HEK293 (cell line): ENCODE results near the gene MGAT4B.

Source experiments
- CTCF ChIA-PET: fragments of 350-600 bp; formaldehyde crosslinking; extraction: SDS; loops from one replicate; lab custom pipeline; 2021; ENCODE audit warnings: antibody characterized with exemption; lab: Yijun Ruan, JAX
- POLR2A ChIA-PET: fragments of 300-600 bp; formaldehyde crosslinking; extraction: SDS; loops from one replicate; lab custom pipeline; 2020; ENCODE audit warnings: antibody characterized with exemption, inconsistent platforms; lab: Yijun Ruan, JAX
- H3K27ac ChIP-seq: fragments of 200-500 bp; sonication (Bioruptor generic); 2 replicates; pipeline ENCODE4 v1.5.1; 2014; ENCODE audit warnings: low read depth, low read length, control low read depth, inconsistent platforms; ENCODE audit errors: extremely low read depth
- H3K36me3 ChIP-seq, 2 experiments: fragments of 200-500 bp in 1 of 2; sonication (Bioruptor generic) in 1 of 2; 1 replicate in 1 of 2; 2 replicates in 1 of 2; pipeline ENCODE4 v1.5.1; 2014 to 2017; ENCODE audit warnings: inconsistent platforms in 2 of 2, low read length in 2 of 2; ENCODE audit not compliant: control insufficient read depth in 2 of 2, insufficient read depth in 1 of 2
- H3K4me1 ChIP-seq: fragments of 200-500 bp; sonication (Bioruptor generic); 2 replicates; pipeline ENCODE4 v1.5.1; 2014; ENCODE audit warnings: mild to moderate bottlenecking, low read length, inconsistent platforms; ENCODE audit not compliant: control insufficient read depth, insufficient read depth
- H3K4me3 ChIP-seq: 2 replicates; pipeline ENCODE4 v1.5.1; 2011; ENCODE audit warnings: low read depth, mild to moderate bottlenecking, control low read depth, low read length, moderate library complexity
- H3K9me3 ChIP-seq: fragments of 200-500 bp; sonication (Bioruptor generic); 2 replicates; pipeline ENCODE4 v1.5.1; 2014; ENCODE audit warnings: low read depth, low read length, inconsistent platforms; ENCODE audit not compliant: control insufficient read depth, insufficient read depth
- KLF8 ChIP-seq: fragments of 450-650 bp; formaldehyde crosslinking; IDR thresholded peaks from 2 replicates; pipeline ENCODE4 v1.5.1; 2016; ENCODE audit warnings: missing biosample characterization, missing genetic modification characterization
- MEIS1 ChIP-seq: sonication (generic); formaldehyde crosslinking; IDR thresholded peaks from 2 replicates; pipeline ENCODE4 v1.8.1; 2022; ENCODE audit warnings: missing genetic modification reagents, mild to moderate bottlenecking, borderline replicate concordance
- OVOL3 ChIP-seq: fragments of 450-650 bp; formaldehyde crosslinking; IDR thresholded peaks from 2 replicates; pipeline ENCODE4 v1.5.1; 2016; ENCODE audit warnings: missing biosample characterization, missing genetic modification characterization
- PRDM2 ChIP-seq: fragments of 450-650 bp; formaldehyde crosslinking; IDR thresholded peaks from 2 replicates; pipeline ENCODE4 v1.5.1; 2016; ENCODE audit warnings: missing biosample characterization, missing genetic modification characterization, borderline replicate concordance
- TCF7L2 ChIP-seq: IDR thresholded peaks from 2 replicates; pipeline ENCODE4 v1.6.1; 2011; ENCODE audit warnings: low read depth, mild to moderate bottlenecking, inconsistent platforms, low read length, moderate library complexity, borderline replicate concordance
- ZBTB17 ChIP-seq: fragments of 450-650 bp; formaldehyde crosslinking; IDR thresholded peaks from 2 replicates; pipeline ENCODE4 v1.5.1; 2016; ENCODE audit warnings: missing biosample characterization, missing genetic modification characterization
- ZBTB49 ChIP-seq: fragments of 450-650 bp; formaldehyde crosslinking; IDR thresholded peaks from 2 replicates; pipeline ENCODE4 v1.5.1; 2016; ENCODE audit warnings: missing biosample characterization, missing genetic modification characterization, low read depth
- ZNF18 ChIP-seq: fragments of 450-650 bp; formaldehyde crosslinking; IDR thresholded peaks from 2 replicates; pipeline ENCODE4 v1.5.1; 2016; ENCODE audit warnings: missing biosample characterization, missing genetic modification characterization
- ZNF214 ChIP-seq: fragments of 450-650 bp; formaldehyde crosslinking; IDR thresholded peaks from 2 replicates; pipeline ENCODE4 v1.5.1; 2017; ENCODE audit warnings: missing biosample characterization, mild to moderate bottlenecking, missing genetic modification characterization, borderline replicate concordance
- ZNF292 ChIP-seq: fragments of 450-650 bp; formaldehyde crosslinking; IDR thresholded peaks from 2 replicates; pipeline ENCODE4 v1.5.1; 2016; ENCODE audit warnings: low read depth, missing biosample characterization, missing genetic modification characterization, borderline replicate concordance
- ZNF404 ChIP-seq: fragments of 450-650 bp; formaldehyde crosslinking; IDR thresholded peaks from 2 replicates; pipeline ENCODE4 v1.5.1; 2017; ENCODE audit warnings: missing biosample characterization, missing genetic modification characterization
- ZNF514 ChIP-seq: fragments of 450-650 bp; formaldehyde crosslinking; IDR thresholded peaks from 2 replicates; pipeline ENCODE4 v1.5.1; 2016; ENCODE audit warnings: missing biosample characterization, missing genetic modification characterization
- ZNF555 ChIP-seq: fragments of 450-650 bp; formaldehyde crosslinking; conservative IDR thresholded peaks from 2 replicates; pipeline ENCODE4 v1.5.1; 2017; ENCODE audit warnings: missing biosample characterization, mild to moderate bottlenecking, missing genetic modification characterization, inconsistent platforms
- ZNF610 ChIP-seq: fragments of 450-650 bp; formaldehyde crosslinking; IDR thresholded peaks from 2 replicates; pipeline ENCODE4 v1.5.1; 2016; ENCODE audit warnings: missing biosample characterization, missing genetic modification characterization, borderline replicate concordance
- ZNF629 ChIP-seq: fragments of 450-650 bp; formaldehyde crosslinking; IDR thresholded peaks from 2 replicates; pipeline ENCODE4 v1.5.1; 2017; ENCODE audit warnings: missing biosample characterization, missing genetic modification characterization
- ZNF692 ChIP-seq: fragments of 450-650 bp; formaldehyde crosslinking; IDR thresholded peaks from 2 replicates; pipeline ENCODE4 v1.5.1; 2016; ENCODE audit warnings: missing biosample characterization, missing genetic modification characterization
- ZNF76 ChIP-seq: fragments of 450-650 bp; formaldehyde crosslinking; IDR thresholded peaks from 2 replicates; pipeline ENCODE4; 2016; ENCODE audit warnings: low read depth, missing biosample characterization, missing genetic modification characterization, borderline replicate concordance
- ZSCAN30 ChIP-seq: fragments of 450-650 bp; IDR thresholded peaks from 2 replicates; pipeline ENCODE4 v1.5.1; 2018; ENCODE audit warnings: missing biosample characterization, mild to moderate bottlenecking, missing genetic modification characterization, moderate library complexity

Gene MGAT4B

GRCh38 chr5:179794575-179794974 is 12.1 kb downstream of the MGAT4B start:
- Histone ChIP-seq H3K4me3 (no peak overlapping the region), H3K9me3 (no peaks in the 10 kb centered on the region), H3K4me1 (no peaks in the 10 kb centered on the region), H3K36me3 (peaks cover 0 to 29% of the 10 kb centered on the region in 2 experiments; a peak in 1 of 3 replicates), H3K27ac (no peak overlapping the region; the same call in 1 of the 2 replicates)
- POLR2A ChIA-PET = interaction anchor here (0.6 to 2.3 kb wide), 5 partner anchors 17 to 171 kb away, joined by 3 to 15 read pairs (median 4); partner anchors contain the start of genes HNRNPH1, MAML1 and SQSTM1
- no peak for TF ChIP-seq MEIS1 (CRISPR knock-in tag)
- CTCF ChIA-PET = interaction anchor here (0.6 to 2.1 kb wide), 2 partner anchors 9 to 31 kb away, joined by 3 to 14 read pairs; no protein-coding TSS in a partner anchor

GRCh38 chr5:179794171-179794570 is 12.5 kb downstream of the MGAT4B start:
- no peaks in the 10 kb centered on the region for H3K9me3 ChIP-seq
- TF ChIP-seq ZNF76 (tag by site-specific recombination) (no peak), ZNF292 (no peak), ZNF629 (tag by site-specific recombination) (no peak), ZNF555 (tag by site-specific recombination) (no peak), ZNF514 (tag by site-specific recombination) (no peak), ZNF692 (tag by site-specific recombination) (no peak), PRDM2 (tag by site-specific recombination) (no peak), ZSCAN30 (tag by site-specific recombination) (no peak), OVOL3 (tag by site-specific recombination) (no peak), KLF8 (tag by site-specific recombination) (no peak), TCF7L2 (no peak), ZBTB17 (tag by site-specific recombination) (no peak), ZBTB49 (tag by site-specific recombination) (no peak), ZNF404 (tag by site-specific recombination) (no peak), ZNF18 (tag by site-specific recombination) (no peak), ZNF610 (tag by site-specific recombination) (no peak), ZNF214 (no peak)
- TF ChIP-seq, all 188 proteins: peak for 0
- no peaks in the 10 kb centered on the region for H3K4me1 ChIP-seq
- POLR2A ChIA-PET = interaction anchor here (1.0 to 2.3 kb wide), 2 partner anchors 17 to 26 kb away, joined by 3 to 15 read pairs; partner anchors contain the start of gene SQSTM1
- no peak overlapping the region for H3K4me3 ChIP-seq
- peaks cover 0 to 25% of the 10 kb centered on the region in 2 experiments; a peak in 1 of 3 replicates for H3K36me3 ChIP-seq
- no peak overlapping the region for H3K27ac ChIP-seq
- CTCF ChIA-PET = interaction anchor here (0.6 to 2.1 kb wide), 2 partner anchors 8 to 31 kb away, joined by 3 to 14 read pairs; no protein-coding TSS in a partner anchor
